ENCODE measurements around the gene ACP3.
A peak's percentile ranks its signal among the peaks of the same experiment; 100 is the strongest.
"Not testable (repeated sequence)": the region's sequence is repeated elsewhere in the genome, so short reads cannot be mapped to it uniquely, and the experiment has no call there.

The ACP3 gene

DNA sequence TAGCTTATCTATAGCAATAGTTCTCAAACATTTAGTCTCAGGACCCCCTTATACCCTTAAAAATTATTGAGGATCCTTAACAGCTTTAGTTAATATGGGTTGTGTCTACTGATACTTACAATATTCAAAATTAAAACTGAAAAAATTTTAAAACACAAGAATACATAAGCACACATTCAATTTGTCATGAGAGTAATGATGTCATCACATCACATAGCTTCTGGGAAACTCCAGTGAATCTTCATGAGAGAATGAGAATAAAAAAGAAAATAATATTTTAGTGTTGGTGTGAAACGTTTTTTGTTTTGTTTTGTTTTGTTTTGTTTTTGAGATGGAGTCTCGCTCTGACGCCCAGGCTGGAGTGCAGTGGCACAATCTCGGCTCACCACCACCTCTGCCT, 25.2 kb upstream of the ACP3 start:
- no peak overlapping the region for H3K27ac ChIP-seq
- no peak for TF ChIP-seq ZFX (IDR thresholded peaks at IDR 0.05)
- TF ChIP-seq, protein P1, sequence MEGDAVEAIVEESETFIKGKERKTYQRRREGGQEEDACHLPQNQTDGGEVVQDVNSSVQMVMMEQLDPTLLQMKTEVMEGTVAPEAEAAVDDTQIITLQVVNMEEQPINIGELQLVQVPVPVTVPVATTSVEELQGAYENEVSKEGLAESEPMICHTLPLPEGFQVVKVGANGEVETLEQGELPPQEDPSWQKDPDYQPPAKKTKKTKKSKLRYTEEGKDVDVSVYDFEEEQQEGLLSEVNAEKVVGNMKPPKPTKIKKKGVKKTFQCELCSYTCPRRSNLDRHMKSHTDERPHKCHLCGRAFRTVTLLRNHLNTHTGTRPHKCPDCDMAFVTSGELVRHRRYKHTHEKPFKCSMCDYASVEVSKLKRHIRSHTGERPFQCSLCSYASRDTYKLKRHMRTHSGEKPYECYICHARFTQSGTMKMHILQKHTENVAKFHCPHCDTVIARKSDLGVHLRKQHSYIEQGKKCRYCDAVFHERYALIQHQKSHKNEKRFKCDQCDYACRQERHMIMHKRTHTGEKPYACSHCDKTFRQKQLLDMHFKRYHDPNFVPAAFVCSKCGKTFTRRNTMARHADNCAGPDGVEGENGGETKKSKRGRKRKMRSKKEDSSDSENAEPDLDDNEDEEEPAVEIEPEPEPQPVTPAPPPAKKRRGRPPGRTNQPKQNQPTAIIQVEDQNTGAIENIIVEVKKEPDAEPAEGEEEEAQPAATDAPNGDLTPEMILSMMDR (conservative IDR thresholded peaks at IDR 0.05), result no peak

DNA sequence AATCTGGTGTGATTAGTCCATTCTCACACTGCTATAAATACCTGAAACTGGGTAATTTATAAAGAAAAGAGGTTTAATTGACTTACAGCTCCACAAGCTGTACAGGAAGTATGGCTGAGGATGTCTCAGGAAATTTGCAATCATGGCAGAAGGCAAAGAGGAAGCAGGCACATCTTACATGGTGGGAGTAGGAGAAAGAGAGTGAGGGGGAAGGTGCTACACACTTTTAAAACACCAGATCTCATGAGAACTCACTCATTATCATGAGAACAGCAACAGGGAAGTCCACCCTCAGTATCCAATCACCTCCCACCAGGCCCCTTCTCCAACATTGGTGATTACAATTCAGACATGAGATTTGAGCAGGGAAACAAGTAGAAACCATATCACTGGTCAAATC, 24.0 kb upstream of the ACP3 start:
- TF ChIP-seq, protein P1 (conservative IDR thresholded peaks at IDR 0.05), result no peak
- no peak for TF ChIP-seq ZFX (IDR thresholded peaks at IDR 0.05)
- H3K27ac ChIP-seq, result no peak overlapping the region

DNA sequence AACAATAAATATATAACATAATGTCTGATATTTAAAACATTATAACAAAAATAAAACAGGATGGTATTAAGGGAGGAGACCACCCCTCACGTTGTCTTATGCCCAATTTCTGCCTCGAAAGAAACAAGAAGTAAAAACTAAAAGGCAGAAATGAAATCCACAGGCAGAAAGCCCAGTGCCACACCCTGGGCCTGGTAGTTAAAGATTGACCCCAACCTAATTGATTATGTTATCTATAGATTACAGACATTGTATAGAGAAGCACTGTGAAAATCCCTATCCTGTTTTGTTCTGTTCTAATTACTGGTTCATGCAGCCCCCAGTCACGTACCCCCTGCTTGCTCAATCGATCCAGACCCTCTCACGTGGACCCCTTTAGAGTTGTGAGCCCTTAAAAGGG, 22.3 kb upstream of the ACP3 start:
- H3K27ac ChIP-seq, result no peak overlapping the region
- TF ChIP-seq, protein P1 (conservative IDR thresholded peaks at IDR 0.05), result no peak
- no peak for TF ChIP-seq ZFX (IDR thresholded peaks at IDR 0.05)

DNA sequence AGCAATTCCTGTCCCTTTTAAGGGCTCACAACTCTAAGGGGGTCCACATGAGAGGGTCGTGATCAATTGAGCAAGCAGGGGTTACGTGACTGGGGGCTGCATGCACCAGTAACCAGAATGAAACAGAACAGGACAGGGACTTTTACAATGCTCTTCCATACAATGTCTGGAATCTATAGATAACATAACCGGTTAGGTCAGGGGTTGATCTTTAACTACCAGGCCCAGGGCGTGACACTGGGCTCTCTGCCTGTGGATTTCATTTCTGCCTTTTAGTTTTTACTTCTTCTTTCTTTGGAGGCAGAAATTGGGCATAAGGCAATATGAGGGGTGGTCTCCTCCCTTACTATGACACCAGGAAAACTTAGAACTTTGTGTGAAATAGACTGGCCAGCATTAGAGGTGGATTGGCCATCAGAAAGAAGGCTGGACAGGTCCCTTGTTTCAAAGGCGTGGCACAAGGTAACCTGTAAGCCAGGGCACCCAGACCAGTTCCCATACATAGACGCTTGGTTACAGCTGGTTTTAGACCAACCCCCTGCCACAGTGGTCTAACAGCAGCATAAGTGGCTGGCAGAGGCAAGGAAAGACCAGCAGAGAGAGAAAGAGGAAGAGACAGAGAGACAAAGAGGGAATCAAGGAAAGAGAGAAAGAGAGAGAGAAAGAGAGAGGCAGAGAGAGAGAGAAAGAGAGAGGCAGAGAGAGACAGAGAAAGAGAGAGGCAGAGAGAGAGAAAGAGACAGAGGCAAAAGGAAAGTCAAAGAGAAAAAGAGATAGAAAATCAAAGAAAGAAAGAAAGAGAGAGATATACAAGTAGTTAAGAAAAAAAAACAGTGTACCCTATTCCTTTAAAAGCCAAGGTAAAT, 13.6 kb upstream of the ACP3 start:
- H3K27ac ChIP-seq, result peak overlapping the region; percentile 70

DNA sequence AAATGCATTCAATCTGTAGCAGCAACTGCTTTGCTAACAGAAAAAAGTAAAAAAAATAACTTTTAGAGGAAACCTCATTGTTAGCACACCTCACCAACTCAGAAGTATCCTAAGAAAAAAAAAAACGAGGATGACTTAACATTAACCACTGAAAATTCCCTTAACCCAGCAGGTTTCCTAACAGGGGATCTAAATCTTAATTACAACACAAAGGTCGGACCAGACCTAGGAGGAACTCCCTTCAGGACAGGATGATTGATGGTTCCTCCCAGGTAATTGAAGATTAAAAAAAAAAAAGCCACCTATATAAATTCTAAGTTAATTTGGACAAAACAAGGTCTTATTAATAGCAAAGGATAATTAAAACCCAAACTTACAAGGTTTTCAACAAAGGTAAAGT, 12.9 kb upstream of the ACP3 start:
- H3K27ac ChIP-seq, result not testable (repeated sequence)

DNA sequence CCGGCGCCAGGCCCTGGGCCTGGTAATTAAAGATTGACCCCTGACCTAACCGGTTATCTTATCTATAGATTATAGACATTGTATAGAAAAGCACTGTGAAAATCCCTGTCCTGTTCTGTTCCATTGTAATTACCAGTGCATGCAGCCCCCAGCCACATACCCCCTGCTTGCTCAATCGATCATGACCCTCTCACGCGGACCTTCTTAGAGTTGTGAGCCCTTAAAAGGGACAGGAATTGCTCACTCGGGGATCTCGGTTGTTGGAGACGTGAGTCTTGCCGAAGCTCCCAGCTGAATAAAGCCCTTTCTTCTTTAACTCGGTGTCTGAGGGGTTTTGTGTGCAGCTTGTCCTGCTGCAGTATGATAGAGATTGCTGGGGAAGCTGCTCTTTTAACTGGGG, 7.2 kb upstream of the ACP3 start:
- not testable (repeated sequence) for H3K27ac ChIP-seq

DNA sequence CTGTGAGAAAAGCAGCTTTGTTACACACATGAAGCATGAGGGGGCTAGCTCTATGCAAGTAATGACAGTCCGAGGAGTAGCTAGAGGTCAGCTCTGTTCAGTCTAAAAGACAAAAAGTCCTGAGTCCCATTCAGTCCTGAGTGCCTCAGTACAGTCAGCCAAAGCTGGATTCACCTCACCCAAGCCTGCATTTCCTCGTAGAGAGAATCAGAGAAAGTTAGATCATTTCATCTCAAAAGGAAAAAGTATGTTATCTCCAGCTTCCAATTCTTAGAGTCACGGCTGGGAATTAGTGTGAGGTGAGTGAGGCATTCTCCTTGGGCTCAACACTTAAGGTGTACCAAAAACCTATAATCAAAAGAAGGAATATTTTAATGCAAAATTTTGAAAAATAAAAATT, 5.9 kb upstream of the ACP3 start:
- no peak overlapping the region for H3K27ac ChIP-seq
- no peak for TF ChIP-seq ZFX (IDR thresholded peaks at IDR 0.05)
- TF ChIP-seq, protein P1 (conservative IDR thresholded peaks at IDR 0.05), result no peak

DNA sequence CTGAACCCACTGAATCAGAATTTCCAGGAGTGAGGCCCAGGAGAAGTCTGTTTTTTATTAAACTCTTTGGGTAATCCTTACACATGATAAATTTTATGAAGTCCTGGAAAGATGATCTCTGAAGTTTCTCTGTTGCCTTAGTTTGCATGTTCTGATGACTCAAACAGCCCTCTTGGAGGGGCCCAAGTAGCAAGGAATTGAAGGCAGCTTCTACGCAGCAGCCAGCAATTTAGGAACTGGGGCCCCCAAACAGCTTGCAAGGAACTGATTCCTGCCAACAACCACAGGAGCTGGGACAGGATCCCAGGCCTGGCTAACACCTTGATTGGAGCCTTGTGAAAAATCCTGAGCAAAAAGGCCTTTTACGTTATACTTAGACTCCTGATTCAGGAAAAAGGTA, 5.4 kb upstream of the ACP3 start:
- no peak for TF ChIP-seq ZFX (IDR thresholded peaks at IDR 0.05)
- TF ChIP-seq, protein P1 (conservative IDR thresholded peaks at IDR 0.05), result no peak

DNA sequence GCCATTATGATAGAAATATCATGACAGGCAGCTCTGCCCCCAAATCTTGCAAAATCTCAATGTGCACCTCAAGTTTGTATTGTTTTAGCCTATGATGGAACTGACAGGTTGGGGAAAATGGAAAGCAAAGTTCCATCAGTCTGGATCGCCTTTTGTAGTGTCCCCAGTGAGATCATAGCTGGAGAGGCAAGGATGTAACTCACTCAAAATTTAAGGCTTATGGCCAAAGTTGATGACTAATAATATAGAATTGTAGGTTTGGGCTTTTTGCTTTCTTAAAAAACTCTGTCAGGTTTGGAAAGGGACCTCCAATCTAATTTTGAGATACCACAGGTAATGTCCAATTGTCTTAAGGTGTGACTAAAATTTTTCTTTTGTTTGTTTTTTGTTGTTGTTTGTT, 1.4 kb upstream of the ACP3 start:
- TF ChIP-seq ZFX (IDR thresholded peaks at IDR 0.05), result no peak
- TF ChIP-seq, protein P1 (conservative IDR thresholded peaks at IDR 0.05), result no peak
- H3K27ac ChIP-seq, result peak overlapping the region; percentile 95

More for the DNA sequence above, 5.4 kb upstream of the ACP3 start:
- H3K27ac ChIP-seq, result no peak overlapping the region
